Peyer's patch (tissue), 4 donors: ENCODE data around the gene DHX34. TPM values are rescaled to one million over a fixed set of nuclear protein-coding genes. Genes with fewer than 3 reads are reported as not detected.

Experiments
- DNase-seq, 3 donors: peaks; one replicate each; pipeline ENCODE4 v3.0.0-alpha.2; 2017 to 2019
- H3K27ac ChIP-seq, 4 donors: fragments of 200-600 bp; sonication (generic); one replicate each; pipeline ENCODE4 v1.5.1; 2016 to 2019
- H3K27me3 ChIP-seq, 2 donors: fragments of 200-600 bp; sonication (generic); one replicate each; pipeline ENCODE4 v1.5.1; 2019
- H3K36me3 ChIP-seq, 3 donors: fragments of 200-600 bp; sonication (generic); one replicate each; pipeline ENCODE4 v1.5.1; 2016 to 2019
- H3K4me1 ChIP-seq, 4 donors: fragments of 200-600 bp; sonication (generic); one replicate each; pipeline ENCODE4 v1.5.1; 2016 to 2019
- H3K4me3 ChIP-seq, 4 donors: fragments of 200-600 bp; sonication (generic); 1 replicate in 3 of 4; 2 replicates in 1 of 4; pipeline ENCODE4 v1.5.1; 2016 to 2019; ENCODE audit warnings: mild to moderate bottlenecking in 1 of 4
- H3K9me3 ChIP-seq, 4 donors: fragments of 200-600 bp; sonication (generic); one replicate each; pipeline ENCODE4 v1.5.1; 2016 to 2019; ENCODE audit warnings: mild to moderate bottlenecking in 1 of 4
- CTCF ChIP-seq, 6 experiments: fragments of 450-650 bp in 4 of 6; fragments of 200-600 bp in 2 of 6; sonication (generic) in 1 of 6; IDR thresholded peaks; one replicate each; pipeline ENCODE4 v1.5.1; 2017 to 2019; ENCODE audit warnings: antibody characterized with exemption in 6 of 6, mild to moderate bottlenecking in 3 of 6, moderate library complexity in 1 of 6
- POLR2A ChIP-seq, 2 donors: fragments of 450-650 bp; IDR thresholded peaks; one replicate each; pipeline ENCODE4 v1.5.1; 2017; ENCODE audit warnings: antibody characterized with exemption in 2 of 2, mild to moderate bottlenecking in 2 of 2, moderate library complexity in 2 of 2
- total RNA-seq, 4 donors: library from RNA; depleted of rRNA; stranded (reverse); fragments of >200 nt; gene quantifications; one replicate each; pipeline ENCODE4 v1.1.0, GENCODE V29; 2016

Gene DHX34
- total RNA-seq, 4 donors from 2014 or later = 13.1 to 51.2 (median 30.0) TPM

DNA sequence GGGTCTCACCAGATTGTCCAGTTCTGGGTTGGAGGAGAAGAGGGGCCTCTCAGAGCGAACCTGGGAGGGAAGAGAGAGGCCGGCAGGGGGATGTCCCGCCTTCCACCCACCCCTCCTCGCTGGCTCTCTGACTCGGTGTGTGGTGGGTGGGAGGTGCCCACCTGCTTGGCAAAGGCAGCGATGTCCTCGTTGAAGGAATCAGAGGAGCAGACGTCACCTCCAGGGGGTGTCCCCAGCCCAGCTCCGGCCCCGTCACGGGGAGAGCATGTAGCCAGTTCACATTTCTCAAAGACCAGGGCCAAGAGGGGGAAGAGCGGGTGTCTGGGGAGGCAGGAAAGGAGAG is 67.5 kb downstream of the DHX34 start:
- DNase-seq = no peak
- TF ChIP-seq CTCF (IDR thresholded peaks at IDR 0.05) (no peak), POLR2A (IDR thresholded peaks at IDR 0.05) (no peak)
- H3K4me1 ChIP-seq = peaks cover 0 to 6% (median 1%) of the 10 kb centered on the region in 4 donors
- no peaks in the 10 kb centered on the region for H3K9me3 ChIP-seq
- H3K36me3 ChIP-seq = no peaks in the 10 kb centered on the region
- peaks cover 0 to 30% of the 10 kb centered on the region in 2 donors for H3K27me3 ChIP-seq
- H3K27ac ChIP-seq = no peak overlapping the region
- no peak overlapping the region for H3K4me3 ChIP-seq

DNA sequence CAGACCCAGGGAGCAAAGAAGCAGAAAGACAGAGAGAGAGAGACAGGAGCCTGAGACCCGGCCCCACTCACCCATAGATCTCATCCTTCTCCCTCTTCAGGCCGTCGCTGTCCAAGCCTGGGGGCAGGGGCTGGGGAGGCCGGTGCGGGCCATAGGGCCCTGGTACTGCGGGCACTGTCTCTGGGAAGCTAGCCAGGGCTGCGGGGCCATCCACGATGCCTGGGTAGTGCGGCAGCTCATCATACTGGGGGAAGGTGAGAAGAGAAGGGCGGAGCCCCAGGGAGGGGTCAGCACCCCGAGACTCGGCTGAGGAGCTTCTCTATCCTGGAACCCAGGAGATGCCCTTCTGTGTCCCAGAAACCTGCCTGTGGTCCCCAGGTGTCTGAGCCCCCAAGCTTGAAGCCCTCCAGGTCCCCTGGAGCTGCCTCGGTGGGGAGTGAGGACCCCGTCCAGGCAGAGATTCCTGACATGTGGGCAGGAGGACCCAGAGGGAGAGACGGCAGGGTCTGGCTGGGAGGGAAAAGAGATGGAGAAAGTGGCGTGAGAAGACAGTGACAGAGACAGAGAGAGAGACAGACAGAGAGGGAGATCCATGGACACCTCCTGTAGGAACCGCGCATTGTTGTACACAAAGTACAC is 68.1 kb downstream of the DHX34 start:
- Histone ChIP-seq H3K4me3 (no peak overlapping the region), H3K4me1 (peaks cover 0 to 6% (median 1%) of the 10 kb centered on the region in 4 donors), H3K9me3 (no peaks in the 10 kb centered on the region), H3K27me3 (peaks cover 0 to 36% of the 10 kb centered on the region in 2 donors), H3K36me3 (no peaks in the 10 kb centered on the region), H3K27ac (no peak overlapping the region)
- DNase-seq = no peak
- TF ChIP-seq POLR2A (IDR thresholded peaks at IDR 0.05) (no peak), CTCF (IDR thresholded peaks at IDR 0.05) (no peak)

DNA sequence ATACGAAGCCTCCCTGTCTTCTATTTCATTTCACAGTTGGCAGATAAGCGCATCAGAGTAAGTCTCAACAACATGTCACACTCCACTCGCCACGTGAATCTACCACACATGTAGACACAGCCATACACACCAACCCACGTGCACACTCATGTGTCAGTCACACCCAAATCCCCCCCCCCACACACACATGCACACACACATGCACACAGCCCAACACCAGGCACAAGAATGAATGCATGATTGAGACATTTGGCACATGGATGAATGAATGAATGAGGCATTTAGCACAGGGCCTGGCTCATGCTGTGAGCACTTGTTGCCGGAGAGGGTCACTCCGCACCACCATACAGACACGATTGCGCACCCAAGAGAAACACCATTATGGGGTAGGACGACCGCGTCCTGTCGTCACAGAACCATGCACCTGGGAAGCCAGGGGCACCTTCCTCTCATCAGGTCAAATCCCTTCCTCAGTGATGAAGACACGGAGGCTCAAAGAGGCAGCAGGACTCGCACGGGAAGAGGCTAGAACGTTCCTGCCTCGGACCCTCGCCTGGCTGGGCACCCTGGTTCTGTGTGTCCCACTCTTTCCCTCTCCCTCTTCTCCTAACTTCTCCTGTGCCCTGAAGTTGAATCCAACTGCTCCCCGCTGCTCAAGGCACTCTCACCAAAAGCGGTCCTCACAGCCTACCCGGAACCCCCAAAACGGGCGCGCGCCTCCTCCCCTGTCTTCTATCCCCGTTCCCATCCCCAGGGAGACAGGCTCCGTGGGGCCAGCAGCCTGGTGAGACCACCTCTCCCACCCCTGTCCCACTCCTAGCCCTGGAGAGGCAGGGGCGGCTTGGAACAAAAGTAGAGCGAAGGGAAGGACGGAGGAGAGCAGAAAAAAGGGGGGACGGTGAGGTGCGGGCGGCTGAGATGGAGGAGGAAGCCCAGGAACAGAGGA is 68.9 kb downstream of the DHX34 start:
- no peak for DNase-seq
- peak overlapping the region in 2 of 4 donors; percentile 54 to 57 for H3K4me3 ChIP-seq
- H3K36me3 ChIP-seq = no peaks in the 10 kb centered on the region
- peaks cover 0 to 40% of the 10 kb centered on the region in 2 donors for H3K27me3 ChIP-seq
- H3K4me1 ChIP-seq = peaks cover 0 to 6% (median 1%) of the 10 kb centered on the region in 4 donors
- H3K27ac ChIP-seq = no peak overlapping the region
- no peak for TF ChIP-seq POLR2A (IDR thresholded peaks at IDR 0.05)
- TF ChIP-seq CTCF (IDR thresholded peaks at IDR 0.05) = no peak
- no peaks in the 10 kb centered on the region for H3K9me3 ChIP-seq

DNA sequence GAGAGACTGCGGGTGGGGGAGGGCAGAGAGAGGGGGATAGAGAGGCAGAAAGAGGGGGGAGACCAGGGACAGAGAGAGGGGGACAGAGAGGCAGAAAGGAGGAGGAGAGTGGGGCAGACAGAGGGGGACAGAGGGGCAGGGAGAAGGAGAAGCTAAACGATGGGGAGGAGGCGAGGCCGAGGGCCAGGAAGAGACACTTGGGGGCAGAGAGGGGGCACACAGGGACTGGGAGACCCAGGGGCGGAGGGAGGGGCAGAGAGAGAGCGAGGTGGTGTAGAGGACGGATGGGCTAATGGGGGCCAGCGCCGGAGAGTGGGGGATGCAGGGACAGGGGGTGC is 69.5 kb downstream of the DHX34 start:
- no peak for TF ChIP-seq POLR2A (IDR thresholded peaks at IDR 0.05)
- TF ChIP-seq CTCF (IDR thresholded peaks at IDR 0.05) = no peak
- DNase-seq = no peak
- no peaks in the 10 kb centered on the region for H3K36me3 ChIP-seq
- H3K27ac ChIP-seq = peak overlapping the region in 1 of 4 donors; percentile 17
- H3K9me3 ChIP-seq = no peaks in the 10 kb centered on the region
- H3K27me3 ChIP-seq = peaks cover 0 to 40% of the 10 kb centered on the region in 2 donors
- H3K4me1 ChIP-seq = peaks cover 0 to 6% (median 1%) of the 10 kb centered on the region in 4 donors
- peak overlapping the region; percentile 14 to 57 (median 50) for H3K4me3 ChIP-seq

DNA sequence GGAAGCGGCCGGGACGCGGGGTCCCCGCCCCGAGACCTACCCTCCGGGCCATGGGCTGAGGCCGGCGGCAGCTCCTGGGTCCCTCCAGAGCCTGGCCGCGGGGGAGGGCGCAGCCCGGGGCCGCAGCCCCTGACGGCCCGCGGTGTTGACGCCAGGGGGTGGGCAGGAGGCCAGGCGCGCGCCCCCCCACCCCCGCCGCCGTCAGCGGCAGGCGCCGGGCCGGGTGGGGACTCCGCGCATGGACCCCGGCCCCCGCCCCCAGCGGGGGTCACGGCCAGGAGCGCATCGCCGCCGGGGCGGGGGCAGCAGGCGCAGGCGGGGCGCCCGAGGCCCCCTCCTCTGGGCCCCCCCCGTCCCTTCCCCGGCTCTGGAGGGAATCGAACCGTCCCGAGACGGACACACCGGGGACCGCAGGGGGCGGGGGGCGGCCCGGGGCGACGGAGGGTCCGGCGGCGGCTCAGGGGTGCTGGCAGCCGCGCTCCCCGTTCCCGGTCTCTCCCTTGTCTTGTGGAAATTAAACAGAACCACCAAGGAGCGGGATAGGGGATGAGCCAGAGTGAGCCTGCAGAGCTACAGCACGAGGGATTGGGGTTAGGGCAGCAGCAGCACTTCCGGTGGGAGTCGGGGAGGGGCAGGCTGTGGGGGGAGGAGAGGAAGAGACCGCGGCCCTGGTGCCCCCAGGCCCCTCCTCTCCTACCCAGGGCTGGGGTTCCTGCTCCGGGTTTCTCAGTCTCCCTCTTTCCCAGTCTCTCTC is 70.1 kb downstream of the DHX34 start, which contains the start of gene MEIS3:
TSS of gene MEIS3 (minus strand) at position 498 of the 754 bp plus-strand sequence. CDS start at position 52, 446 bp downstream.
- Histone ChIP-seq H3K27me3 (peaks cover 0 to 40% of the 10 kb centered on the region in 2 donors), H3K9me3 (no peaks in the 10 kb centered on the region), H3K4me1 (peaks cover 0 to 6% (median 1%) of the 10 kb centered on the region in 4 donors), H3K36me3 (no peaks in the 10 kb centered on the region), H3K27ac (peak within 1 kb of the TSS in 2 of 4 donors; percentile 17 to 39), H3K4me3 (peak within 1 kb of the TSS; percentile 14 to 57 (median 50))
- no peak for TF ChIP-seq CTCF (IDR thresholded peaks at IDR 0.05)
- no peak for TF ChIP-seq POLR2A (IDR thresholded peaks at IDR 0.05)
- DNase-seq = no peak
